Measurements from ENCODE around the gene C14orf180. TPM values are rescaled to one million over a fixed set of nuclear protein-coding genes. Genes with fewer than 3 reads are reported as not detected.

C14orf180 gene
- total RNA-seq, 1 donor from 2014 or later = 44.1 TPM

- no peak for DNase-seq
- intact Hi-C loops (cut with micrococcal nuclease) = no loop called here
- peaks cover 71% of the 10 kb centered on the region for H3K27me3 ChIP-seq (ENCODE audit: low read depth)
- TF ChIP-seq, protein P1, sequence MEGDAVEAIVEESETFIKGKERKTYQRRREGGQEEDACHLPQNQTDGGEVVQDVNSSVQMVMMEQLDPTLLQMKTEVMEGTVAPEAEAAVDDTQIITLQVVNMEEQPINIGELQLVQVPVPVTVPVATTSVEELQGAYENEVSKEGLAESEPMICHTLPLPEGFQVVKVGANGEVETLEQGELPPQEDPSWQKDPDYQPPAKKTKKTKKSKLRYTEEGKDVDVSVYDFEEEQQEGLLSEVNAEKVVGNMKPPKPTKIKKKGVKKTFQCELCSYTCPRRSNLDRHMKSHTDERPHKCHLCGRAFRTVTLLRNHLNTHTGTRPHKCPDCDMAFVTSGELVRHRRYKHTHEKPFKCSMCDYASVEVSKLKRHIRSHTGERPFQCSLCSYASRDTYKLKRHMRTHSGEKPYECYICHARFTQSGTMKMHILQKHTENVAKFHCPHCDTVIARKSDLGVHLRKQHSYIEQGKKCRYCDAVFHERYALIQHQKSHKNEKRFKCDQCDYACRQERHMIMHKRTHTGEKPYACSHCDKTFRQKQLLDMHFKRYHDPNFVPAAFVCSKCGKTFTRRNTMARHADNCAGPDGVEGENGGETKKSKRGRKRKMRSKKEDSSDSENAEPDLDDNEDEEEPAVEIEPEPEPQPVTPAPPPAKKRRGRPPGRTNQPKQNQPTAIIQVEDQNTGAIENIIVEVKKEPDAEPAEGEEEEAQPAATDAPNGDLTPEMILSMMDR (IDR thresholded peaks at IDR 0.05; ENCODE audit: borderline replicate concordance) = no peak
- H3K4me1 ChIP-seq = peaks cover 83% of the 10 kb centered on the region
- H3K27ac ChIP-seq (replicated peaks) = peak overlapping the region; percentile 95
- H3K4me3 ChIP-seq = peak overlapping the region; percentile 57
- peaks cover 17% of the 10 kb centered on the region for H3K36me3 ChIP-seq
- H3K9me3 ChIP-seq (replicated peaks) = no peaks in the 10 kb centered on the region
Observed at GRCh38 chr14:104583424-104584306, 4.1 kb downstream of the C14orf180 start.

DNA sequence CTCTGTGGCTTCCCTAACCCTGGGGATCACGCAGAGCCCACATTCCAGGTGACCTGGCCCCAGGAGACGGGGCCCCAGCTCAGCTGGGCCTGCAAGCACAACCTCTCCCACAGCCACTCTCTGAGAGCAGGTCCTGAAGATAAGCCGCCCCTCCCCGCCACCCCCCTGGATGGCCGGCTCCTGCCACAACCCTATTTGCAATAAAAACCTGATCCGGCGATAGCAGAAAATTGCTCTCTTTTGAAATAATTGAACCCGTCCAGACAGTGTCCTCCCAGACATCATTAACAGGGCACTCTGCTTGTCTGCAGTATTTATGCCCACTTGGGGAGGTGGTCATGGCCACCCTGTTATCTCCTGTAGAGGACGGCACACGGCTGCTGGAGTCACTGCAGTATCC lies 5.0 kb downstream of the C14orf180 start:
- Histone ChIP-seq H3K27me3 (ENCODE audit: low read depth) (peaks cover 70% of the 10 kb centered on the region), H3K4me1 (peaks cover 75% of the 10 kb centered on the region), H3K27ac (replicated peaks) (peak overlapping the region; percentile 95), H3K36me3 (peaks cover 22% of the 10 kb centered on the region), H3K4me3 (peak overlapping the region; percentile 57), H3K9me3 (replicated peaks) (no peaks in the 10 kb centered on the region)
- intact Hi-C loops (cut with micrococcal nuclease) = no loop called here
- TF ChIP-seq, protein P1 (IDR thresholded peaks at IDR 0.05; ENCODE audit: borderline replicate concordance) = no peak
- DNase-seq = no peak

- intact Hi-C loops (cut with micrococcal nuclease) = no loop called here
- TF ChIP-seq, protein P1 (IDR thresholded peaks at IDR 0.05; ENCODE audit: borderline replicate concordance) = no peak
- Histone ChIP-seq H3K27me3 (ENCODE audit: low read depth) (peaks cover 66% of the 10 kb centered on the region), H3K27ac (replicated peaks) (peak overlapping the region; percentile 95), H3K4me3 (no peak overlapping the region), H3K36me3 (peaks cover 22% of the 10 kb centered on the region), H3K4me1 (peaks cover 62% of the 10 kb centered on the region), H3K9me3 (replicated peaks) (no peaks in the 10 kb centered on the region)
- peak; percentile 66 for DNase-seq
Observed at GRCh38 chr14:104585966-104586697, 6.6 kb downstream of the C14orf180 start.

- no peak overlapping the region for H3K4me3 ChIP-seq
- peak; percentile 81 for DNase-seq
- no peaks in the 10 kb centered on the region for H3K9me3 ChIP-seq (replicated peaks)
- TF ChIP-seq, protein P1 (IDR thresholded peaks at IDR 0.05; ENCODE audit: borderline replicate concordance) = no peak
- H3K4me1 ChIP-seq = peaks cover 57% of the 10 kb centered on the region
- H3K27me3 ChIP-seq (ENCODE audit: low read depth) = peaks cover 60% of the 10 kb centered on the region
- H3K27ac ChIP-seq (replicated peaks) = peak overlapping the region; percentile 95
- H3K36me3 ChIP-seq = peaks cover 22% of the 10 kb centered on the region
- intact Hi-C loops (cut with micrococcal nuclease) = no loop called here
Observed at GRCh38 chr14:104586832-104587620, 7.5 kb downstream of the C14orf180 start.

DNA sequence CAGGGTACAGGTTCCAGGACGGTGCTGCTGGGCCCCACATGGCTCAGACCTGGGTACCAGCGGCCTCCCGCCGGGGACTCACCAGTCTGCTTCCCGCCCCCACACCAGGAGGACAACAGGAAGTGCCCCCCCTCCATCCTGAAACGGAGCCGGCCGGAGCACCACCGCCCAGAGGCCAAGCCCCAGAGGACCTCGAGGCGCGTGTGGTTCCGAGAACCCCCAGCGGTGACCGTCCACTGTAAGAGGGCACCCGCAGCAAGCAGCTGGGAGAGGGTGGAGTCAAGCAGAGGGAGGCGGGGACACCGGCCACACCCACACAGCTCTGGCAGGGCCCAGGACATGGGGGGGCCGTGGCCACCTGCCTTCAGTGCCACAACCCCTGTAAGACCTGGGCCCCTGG lies 8.1 kb downstream of the C14orf180 start:
- Histone ChIP-seq H3K36me3 (peaks cover 22% of the 10 kb centered on the region), H3K27ac (replicated peaks) (peak overlapping the region; percentile 95), H3K9me3 (replicated peaks) (no peaks in the 10 kb centered on the region), H3K4me1 (peaks cover 52% of the 10 kb centered on the region), H3K27me3 (ENCODE audit: low read depth) (peaks cover 58% of the 10 kb centered on the region), H3K4me3 (no peak overlapping the region)
- DNase-seq = no peak
- TF ChIP-seq, protein P1 (IDR thresholded peaks at IDR 0.05; ENCODE audit: borderline replicate concordance) = no peak
- intact Hi-C loops (cut with micrococcal nuclease) = no loop called here
